GM12873 (cell line): ENCODE measurements around the gene FIGNL1.

Experiments
- CTCF ChIP-seq: IDR thresholded peaks from 2 replicates; pipeline ENCODE4 v1.5.1; 2012; ENCODE audit warnings: low read depth, mild to moderate bottlenecking, moderate library complexity, low read length, control low read depth; ENCODE audit not compliant: insufficient read depth; ENCODE audit errors: missing control alignments

FIGNL1 gene

GRCh38 chr7:50446542-50446960 is 3.6 kb downstream of the FIGNL1 start:
- TF ChIP-seq CTCF, result no peak

- no peak for TF ChIP-seq CTCF
Observed at GRCh38 chr7:50436133-50436806, 13.9 kb downstream of the FIGNL1 start.

- TF ChIP-seq CTCF, result no peak
Observed at GRCh38 chr7:50431722-50432305, 18.3 kb downstream of the FIGNL1 start.

GRCh38 chr7:50431316-50431715 is 18.8 kb downstream of the FIGNL1 start:
- TF ChIP-seq CTCF, result no peak

- TF ChIP-seq CTCF, result no peak
Observed at GRCh38 chr7:50428911-50429310, 21.2 kb downstream of the FIGNL1 start.

- TF ChIP-seq CTCF, result no peak
Observed at GRCh38 chr7:50427518-50427917, 22.6 kb downstream of the FIGNL1 start.

- TF ChIP-seq CTCF, result no peak
Observed at GRCh38 chr7:50426280-50427045, 23.7 kb downstream of the FIGNL1 start.
